HCT116 (cell line): ENCODE data around the gene SMOC1.

Source experiments
- CEBPB ChIP-seq: IDR thresholded peaks from 2 replicates; pipeline ENCODE4 v1.6.1; 2012; ENCODE audit warnings: low read depth
- ELF1 ChIP-seq: IDR thresholded peaks from 2 replicates; pipeline ENCODE4 v1.6.1; 2012; ENCODE audit warnings: low read depth, borderline replicate concordance
- EZH2 ChIP-seq: fragments of 200-600 bp; sonication (generic); IDR thresholded peaks from 2 replicates; pipeline ENCODE4 v1.6.1; 2017; ENCODE audit warnings: antibody characterized with exemption, mixed run types
- EZH2phosphoT487 ChIP-seq: fragments of 200-600 bp; IDR thresholded peaks from 2 replicates; pipeline ENCODE4 v1.6.1; 2018; ENCODE audit warnings: antibody characterized with exemption, borderline replicate concordance
- JUND ChIP-seq: IDR thresholded peaks from 2 replicates; pipeline ENCODE4 v1.6.1; 2012
- POLR2A ChIP-seq: IDR thresholded peaks from 2 replicates; pipeline ENCODE4 v1.7.0; 2011; ENCODE audit warnings: borderline replicate concordance; ENCODE audit not compliant: insufficient read depth, insufficient read length; ENCODE audit errors: extremely low read depth
- POLR2AphosphoS5 ChIP-seq: IDR thresholded peaks from 2 replicates; pipeline ENCODE4 v1.6.1; 2011; ENCODE audit warnings: mild to moderate bottlenecking, low read depth, low read length, moderate library complexity
- RAD21 ChIP-seq: IDR thresholded peaks from 2 replicates; pipeline ENCODE4 v1.6.1; 2012; ENCODE audit warnings: low read depth, mild to moderate bottlenecking
- REST ChIP-seq: IDR thresholded peaks from 2 replicates; pipeline ENCODE4 v1.6.1; 2012; ENCODE audit warnings: low read depth
- YY1 ChIP-seq: IDR thresholded peaks from 2 replicates; pipeline ENCODE4 v1.6.1; 2011; ENCODE audit warnings: low read length, low read depth, moderate library complexity, mild to moderate bottlenecking; ENCODE audit not compliant: insufficient replicate concordance; ENCODE audit errors: extremely low read depth
- TF ChIP-seq, protein P1 (sequence below), 3 experiments: fragments of 200-600 bp in 1 of 3; sonication (generic) in 1 of 3; IDR thresholded peaks in 2 of 3; conservative IDR thresholded peaks in 1 of 3; 2 replicates each; pipeline ENCODE4 v1.5.1; 2012 to 2017; ENCODE audit warnings: low read depth in 2 of 3, low read length in 2 of 3, antibody characterized with exemption in 1 of 3, borderline replicate concordance in 1 of 3, control low read depth in 1 of 3, mild to moderate bottlenecking in 1 of 3, mixed read lengths in 1 of 3, mixed run types in 1 of 3, moderate library complexity in 1 of 3; ENCODE audit not compliant: insufficient read depth in 1 of 3
- TF ChIP-seq, protein P2 (sequence below): IDR thresholded peaks from 2 replicates; pipeline ENCODE4 v1.6.1; 2011; ENCODE audit warnings: mild to moderate bottlenecking, low read length, moderate library complexity; ENCODE audit not compliant: insufficient replicate concordance; ENCODE audit errors: extremely low read depth
- TF ChIP-seq, protein P3 (sequence below): IDR thresholded peaks from 2 replicates; pipeline ENCODE4 v1.6.1; 2012

DNA sequence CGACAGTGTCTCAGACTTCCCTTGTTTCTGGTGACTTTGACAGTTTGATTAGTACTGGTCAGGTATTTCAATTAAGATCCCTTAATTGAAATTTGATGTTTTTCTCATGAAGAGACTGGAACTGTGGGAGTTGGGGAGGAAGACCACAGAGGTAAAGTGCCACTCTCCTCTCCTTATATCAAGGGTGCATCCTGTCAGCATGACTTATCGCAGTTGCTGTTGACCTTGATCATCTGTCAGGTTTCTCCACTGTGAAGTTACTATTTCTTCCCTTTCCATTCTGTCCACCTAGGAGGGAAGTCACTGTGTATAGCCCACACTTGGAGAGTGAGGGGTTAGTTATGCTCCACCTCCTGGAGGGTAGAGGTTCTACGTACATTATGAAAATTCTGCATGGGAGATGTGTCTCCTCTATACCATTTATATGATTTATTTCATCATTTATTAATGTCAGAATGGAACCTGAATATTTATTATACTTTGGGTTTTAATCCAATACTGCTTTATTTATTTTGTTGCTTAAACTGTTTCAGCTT lies 40.3 kb upstream of the SMOC1 start:
- TF ChIP-seq REST (no peak), POLR2AphosphoS5 (no peak), EZH2phosphoT487 (no peak), EZH2 (no peak), POLR2A (no peak), CEBPB (no peak), ELF1 (no peak), YY1 (no peak), RAD21 (no peak), JUND (no peak)
- TF ChIP-seq, protein P1, sequence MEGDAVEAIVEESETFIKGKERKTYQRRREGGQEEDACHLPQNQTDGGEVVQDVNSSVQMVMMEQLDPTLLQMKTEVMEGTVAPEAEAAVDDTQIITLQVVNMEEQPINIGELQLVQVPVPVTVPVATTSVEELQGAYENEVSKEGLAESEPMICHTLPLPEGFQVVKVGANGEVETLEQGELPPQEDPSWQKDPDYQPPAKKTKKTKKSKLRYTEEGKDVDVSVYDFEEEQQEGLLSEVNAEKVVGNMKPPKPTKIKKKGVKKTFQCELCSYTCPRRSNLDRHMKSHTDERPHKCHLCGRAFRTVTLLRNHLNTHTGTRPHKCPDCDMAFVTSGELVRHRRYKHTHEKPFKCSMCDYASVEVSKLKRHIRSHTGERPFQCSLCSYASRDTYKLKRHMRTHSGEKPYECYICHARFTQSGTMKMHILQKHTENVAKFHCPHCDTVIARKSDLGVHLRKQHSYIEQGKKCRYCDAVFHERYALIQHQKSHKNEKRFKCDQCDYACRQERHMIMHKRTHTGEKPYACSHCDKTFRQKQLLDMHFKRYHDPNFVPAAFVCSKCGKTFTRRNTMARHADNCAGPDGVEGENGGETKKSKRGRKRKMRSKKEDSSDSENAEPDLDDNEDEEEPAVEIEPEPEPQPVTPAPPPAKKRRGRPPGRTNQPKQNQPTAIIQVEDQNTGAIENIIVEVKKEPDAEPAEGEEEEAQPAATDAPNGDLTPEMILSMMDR (IDR thresholded peaks at IDR 0.05 in 2 of 3, conservative IDR thresholded peaks at IDR 0.05 in 1 of 3; ENCODE audit: borderline replicate concordance in 1 of 3, insufficient read depth in 1 of 3, low read depth in 2 of 3, low read length in 2 of 3) = peak in 1 of 3 experiments; percentile 14; a peak in 1 of 6 replicates
- TF ChIP-seq, protein P2, sequence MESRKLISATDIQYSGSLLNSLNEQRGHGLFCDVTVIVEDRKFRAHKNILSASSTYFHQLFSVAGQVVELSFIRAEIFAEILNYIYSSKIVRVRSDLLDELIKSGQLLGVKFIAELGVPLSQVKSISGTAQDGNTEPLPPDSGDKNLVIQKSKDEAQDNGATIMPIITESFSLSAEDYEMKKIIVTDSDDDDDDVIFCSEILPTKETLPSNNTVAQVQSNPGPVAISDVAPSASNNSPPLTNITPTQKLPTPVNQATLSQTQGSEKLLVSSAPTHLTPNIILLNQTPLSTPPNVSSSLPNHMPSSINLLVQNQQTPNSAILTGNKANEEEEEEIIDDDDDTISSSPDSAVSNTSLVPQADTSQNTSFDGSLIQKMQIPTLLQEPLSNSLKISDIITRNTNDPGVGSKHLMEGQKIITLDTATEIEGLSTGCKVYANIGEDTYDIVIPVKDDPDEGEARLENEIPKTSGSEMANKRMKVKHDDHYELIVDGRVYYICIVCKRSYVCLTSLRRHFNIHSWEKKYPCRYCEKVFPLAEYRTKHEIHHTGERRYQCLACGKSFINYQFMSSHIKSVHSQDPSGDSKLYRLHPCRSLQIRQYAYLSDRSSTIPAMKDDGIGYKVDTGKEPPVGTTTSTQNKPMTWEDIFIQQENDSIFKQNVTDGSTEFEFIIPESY = no peak
- TF ChIP-seq, protein P3, sequence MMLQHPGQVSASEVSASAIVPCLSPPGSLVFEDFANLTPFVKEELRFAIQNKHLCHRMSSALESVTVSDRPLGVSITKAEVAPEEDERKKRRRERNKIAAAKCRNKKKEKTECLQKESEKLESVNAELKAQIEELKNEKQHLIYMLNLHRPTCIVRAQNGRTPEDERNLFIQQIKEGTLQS = no peak
